B cell (primary cell): ENCODE measurements around the gene DGCR2. TPM values are rescaled to one million over a fixed set of nuclear protein-coding genes. Genes with fewer than 3 reads are reported as not detected.

Experiments used
- ATAC-seq: fragments of 200-7000 bp; cut with Tn5 transposase; one replicate; pipeline ENCODE4 v1.10.0; 2021; ENCODE audit warnings: low read depth, mild to moderate bottlenecking, moderate number of reproducible peaks, moderate library complexity
- CTCF ChIA-PET: fragments of 350-600 bp; sonication (Branson Sonifier 250); formaldehyde crosslinking; loops from one replicate; lab custom pipeline; 2021; ENCODE audit warnings: antibody characterized with exemption, inconsistent platforms; lab: Charles Lee
- POLR2A ChIA-PET: fragments of 350-600 bp; sonication (Branson Sonifier 250); formaldehyde crosslinking; loops from one replicate; lab custom pipeline; 2021; ENCODE audit warnings: antibody characterized with exemption; lab: Charles Lee
- DNase-seq: peaks from one replicate; pipeline ENCODE4 v3.0.0; 2013
- H2AFZ ChIP-seq: 2 replicates; pipeline ENCODE4 v1.6.1; 2012; ENCODE audit warnings: mild to moderate bottlenecking, low read depth, low read length; ENCODE audit not compliant: insufficient read depth, poor library complexity, severe bottlenecking
- H3K27ac ChIP-seq, 2 donors: 1 replicate in 1 of 2; 2 replicates in 1 of 2; pipeline ENCODE4 v1.5.1; 2012 to 2013; ENCODE audit warnings: low read length in 2 of 2, mild to moderate bottlenecking in 2 of 2, moderate library complexity in 1 of 2
- H3K27me3 ChIP-seq, 4 experiments: fragments of 200-600 bp in 1 of 4; sonication (generic) in 1 of 4; replicated peaks in 1 of 4; 1 replicate in 2 of 4; 2 replicates in 2 of 4; pipeline versions ENCODE4 v1.6.1 to v1.7.0; 2013 to 2016; ENCODE audit warnings: low read length in 3 of 4, mild to moderate bottlenecking in 2 of 4, mixed read lengths in 1 of 4, moderate library complexity in 1 of 4; ENCODE audit not compliant: insufficient read depth in 4 of 4, control insufficient read depth in 3 of 4; ENCODE audit errors: control extremely low read depth in 1 of 4
- H3K36me3 ChIP-seq, 2 experiments: replicated peaks in 1 of 2; 1 replicate in 1 of 2; 2 replicates in 1 of 2; pipeline versions ENCODE4 v1.6.1 to v1.7.1; 2013; ENCODE audit warnings: low read length in 1 of 2; ENCODE audit not compliant: insufficient read depth in 2 of 2, control insufficient read depth in 1 of 2; ENCODE audit errors: control extremely low read depth in 1 of 2, extremely low read depth in 1 of 2
- H3K4me1 ChIP-seq, 2 donors: fragments of 200-600 bp in 1 of 2; sonication (generic) in 1 of 2; 1 replicate in 1 of 2; 2 replicates in 1 of 2; pipeline versions ENCODE4 v1.5.1 to v1.6.1; 2013 to 2017; ENCODE audit warnings: low read length in 2 of 2; ENCODE audit not compliant: control insufficient read depth in 2 of 2, insufficient read depth in 2 of 2
- H3K4me2 ChIP-seq: replicated peaks from 2 replicates; pipeline ENCODE3; 2012; ENCODE audit warnings: mild to moderate bottlenecking, low read depth, low read length; ENCODE audit not compliant: poor library complexity, severe bottlenecking
- H3K4me3 ChIP-seq, 5 experiments: fragments of 200-600 bp in 1 of 5; sonication (generic) in 1 of 5; 1 replicate in 3 of 5; 2 replicates in 2 of 5; pipeline versions ENCODE4 v1.5.1 to v1.7.0; 2011 to 2016; ENCODE audit warnings: low read length in 4 of 5, mild to moderate bottlenecking in 4 of 5, low read depth in 2 of 5, control low read depth in 1 of 5, moderate library complexity in 1 of 5; ENCODE audit not compliant: insufficient read depth in 1 of 5; ENCODE audit errors: control extremely low read depth in 1 of 5, extremely low read depth in 1 of 5
- H3K79me2 ChIP-seq: fragments of 200-600 bp; sonication (generic); one replicate; pipeline ENCODE4 v1.6.0; 2016; ENCODE audit warnings: low read length; ENCODE audit not compliant: control insufficient read depth, insufficient read depth
- H3K9ac ChIP-seq: fragments of 200-600 bp; sonication (generic); 2 replicates; pipeline ENCODE4 v1.6.1; 2017; ENCODE audit warnings: mild to moderate bottlenecking, low read length, moderate library complexity
- H3K9me3 ChIP-seq, 3 donors: one replicate each; pipeline versions ENCODE4 v1.6.1 to v1.7.1; 2013; ENCODE audit warnings: low read length in 2 of 3; ENCODE audit not compliant: control insufficient read depth in 2 of 3, insufficient read depth in 1 of 3; ENCODE audit errors: control extremely low read depth in 1 of 3
- H4K20me1 ChIP-seq: 2 replicates; pipeline ENCODE4 v1.6.0; 2012; ENCODE audit warnings: mild to moderate bottlenecking, low read length; ENCODE audit not compliant: insufficient read depth, control insufficient read depth, poor library complexity, severe bottlenecking
- H3K27ac Mint-ChIP-seq: one replicate; pipeline ENCODE4 v1.8.0; 2021; ENCODE audit warnings: mixed read lengths
- H3K27me3 Mint-ChIP-seq: one replicate; pipeline ENCODE4 v1.8.0; 2021; ENCODE audit warnings: mixed read lengths
- H3K4me1 Mint-ChIP-seq: one replicate; pipeline ENCODE4 v1.8.0; 2021; ENCODE audit warnings: mixed read lengths
- H3K4me3 Mint-ChIP-seq: one replicate; pipeline ENCODE4 v1.8.0; 2021; ENCODE audit warnings: mixed read lengths
- H3K9me3 Mint-ChIP-seq: one replicate; pipeline ENCODE4 v1.8.0; 2022; ENCODE audit warnings: mixed read lengths; ENCODE audit not compliant: insufficient read depth
- EZH2 ChIP-seq: IDR thresholded peaks from 2 replicates; pipeline ENCODE4 v1.6.1; 2012; ENCODE audit warnings: borderline replicate concordance, low read depth, mild to moderate bottlenecking, moderate library complexity, low read length; ENCODE audit not compliant: insufficient read depth, poor library complexity, severe bottlenecking
- WGBS: methylation state at CpG from one replicate; pipeline ENCODE4 v1.1.5; 2013; ENCODE audit warnings: missing lambda C conversion rate; ENCODE audit not compliant: insufficient coverage; 5-methylcytosine and 5-hydroxymethylcytosine counted together
- intact Hi-C: fragments of 100-400 bp; cut with micrococcal nuclease; formaldehyde crosslinking; loops from one replicate; pipeline ENCODE4 v1.10.0; 2022
- polyA plus RNA-seq: library from polyadenylated mRNA; depleted of rRNA; stranded (reverse); fragments of >200 nt; gene quantifications from 2 replicates; pipeline ENCODE4 v1.2.3, GENCODE V29; 2012
- total RNA-seq, 2 donors: library from RNA; stranded (reverse); fragments of 120-200 nt in 1 of 2; gene quantifications; 1 replicate in 1 of 2; 2 replicates in 1 of 2; pipeline versions ENCODE4 v1.2.3 to v1.2.4, GENCODE V29; 2013 to 2022
- TF ChIP-seq, protein P1 (sequence below): fragments of 200-600 bp; IDR thresholded peaks from one replicate; pipeline ENCODE4 v1.8.0; 2022; ENCODE audit warnings: antibody characterized with exemption, mild to moderate bottlenecking

The DGCR2 gene
- total and polyA plus RNA-seq, 2 donors (not counting 1 experiment from before 2014, with no cell fraction given) = 28.8 to 49.5 TPM

- Histone ChIP-seq H3K79me2 (peaks cover 60% of the 10 kb centered on the region), H3K36me3 (peaks cover 3 to 28% of the 10 kb centered on the region in 2 experiments), H3K9ac (no peak overlapping the region), H3K4me2 (no peak overlapping the region), H3K4me1 (peaks cover 10 to 19% of the 10 kb centered on the region in 2 donors), H3K4me3 (no peak overlapping the region), H3K27ac (no peak overlapping the region), H4K20me1 (peaks cover 39% of the 10 kb centered on the region), H3K9me3 (no peaks in the 10 kb centered on the region), H2AFZ (no peak overlapping the region), H3K27me3 (no peaks in the 10 kb centered on the region)
- CTCF ChIA-PET = no interaction called here
- no peaks in the 10 kb centered on the region for H3K9me3 Mint-ChIP-seq
- ATAC-seq (no peak), DNase-seq (no peak)
- 94% methylated on average over 2 of the region's 3 CpGs for WGBS
- no peak overlapping the region for H3K4me3 Mint-ChIP-seq
- TF ChIP-seq, protein P1, sequence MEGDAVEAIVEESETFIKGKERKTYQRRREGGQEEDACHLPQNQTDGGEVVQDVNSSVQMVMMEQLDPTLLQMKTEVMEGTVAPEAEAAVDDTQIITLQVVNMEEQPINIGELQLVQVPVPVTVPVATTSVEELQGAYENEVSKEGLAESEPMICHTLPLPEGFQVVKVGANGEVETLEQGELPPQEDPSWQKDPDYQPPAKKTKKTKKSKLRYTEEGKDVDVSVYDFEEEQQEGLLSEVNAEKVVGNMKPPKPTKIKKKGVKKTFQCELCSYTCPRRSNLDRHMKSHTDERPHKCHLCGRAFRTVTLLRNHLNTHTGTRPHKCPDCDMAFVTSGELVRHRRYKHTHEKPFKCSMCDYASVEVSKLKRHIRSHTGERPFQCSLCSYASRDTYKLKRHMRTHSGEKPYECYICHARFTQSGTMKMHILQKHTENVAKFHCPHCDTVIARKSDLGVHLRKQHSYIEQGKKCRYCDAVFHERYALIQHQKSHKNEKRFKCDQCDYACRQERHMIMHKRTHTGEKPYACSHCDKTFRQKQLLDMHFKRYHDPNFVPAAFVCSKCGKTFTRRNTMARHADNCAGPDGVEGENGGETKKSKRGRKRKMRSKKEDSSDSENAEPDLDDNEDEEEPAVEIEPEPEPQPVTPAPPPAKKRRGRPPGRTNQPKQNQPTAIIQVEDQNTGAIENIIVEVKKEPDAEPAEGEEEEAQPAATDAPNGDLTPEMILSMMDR = no peak
- H3K27ac Mint-ChIP-seq = no peak overlapping the region
- H3K4me1 Mint-ChIP-seq = peaks cover 24% of the 10 kb centered on the region
- POLR2A ChIA-PET = no interaction called here
- intact Hi-C loops = no loop called here
- H3K27me3 Mint-ChIP-seq = no peaks in the 10 kb centered on the region
These were observed 35.3 kb downstream of the DGCR2 start for GRCh38 chr22:19086896-19087295.

DNA sequence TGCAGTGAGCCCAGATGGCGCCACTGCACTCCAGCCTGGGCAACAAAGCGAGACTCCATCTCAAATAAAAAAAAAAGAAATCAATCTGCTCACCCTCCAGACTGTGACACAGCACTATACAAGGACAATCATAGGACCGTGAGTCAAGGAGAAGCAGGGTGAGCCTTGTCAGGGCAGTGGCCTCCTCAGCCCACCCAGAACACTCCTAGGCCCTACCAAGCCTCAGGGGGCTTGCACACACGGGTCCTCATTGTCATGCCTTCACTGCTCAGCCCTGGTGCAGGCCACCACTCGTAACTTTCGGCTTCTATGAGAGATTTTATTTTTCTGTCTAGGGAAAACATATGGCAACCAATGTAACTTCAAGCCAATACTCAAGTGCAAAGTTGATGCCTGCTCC lies 35.8 kb downstream of the DGCR2 start:
- intact Hi-C loops = no loop called here
- H4K20me1 ChIP-seq = peaks cover 41% of the 10 kb centered on the region
- no peak overlapping the region for H3K27ac Mint-ChIP-seq

More for the DNA sequence above, 35.8 kb downstream of the DGCR2 start:
- WGBS = 44% methylated on average over 1 of the region's 6 CpGs
- TF ChIP-seq EZH2 = no peak
- TF ChIP-seq, protein P1 = no peak
- Histone ChIP-seq H3K27ac (no peak overlapping the region), H3K27me3 (no peaks in the 10 kb centered on the region), H3K9me3 (no peaks in the 10 kb centered on the region), H3K4me2 (no peak overlapping the region), H3K36me3 (peaks cover 3 to 33% of the 10 kb centered on the region in 2 experiments), H2AFZ (no peak overlapping the region), H3K79me2 (peaks cover 60% of the 10 kb centered on the region), H3K4me3 (no peak overlapping the region), H3K9ac (no peak overlapping the region), H3K4me1 (peaks cover 10 to 19% of the 10 kb centered on the region in 2 donors)
- ATAC-seq = no peak
- POLR2A ChIA-PET = interaction anchor here (1.0 kb wide), 1 partner anchor 36 kb away, joined by 4 read pairs; the partner anchor contains the start of gene DGCR2
- H3K4me1 Mint-ChIP-seq = peaks cover 24% of the 10 kb centered on the region
- no peak for DNase-seq
- no peaks in the 10 kb centered on the region for H3K27me3 Mint-ChIP-seq
- CTCF ChIA-PET = no interaction called here
- H3K9me3 Mint-ChIP-seq = no peaks in the 10 kb centered on the region
- H3K4me3 Mint-ChIP-seq = no peak overlapping the region
